GM23338 (cell line): ENCODE measurements around the gene PCNX3. TPM values are rescaled to one million over a fixed set of nuclear protein-coding genes. Genes with fewer than 3 reads are reported as not detected.

Source experiments
- ATAC-seq: fragments of 200-7000 bp; cut with Tn5 transposase; 3 replicates; pipeline ENCODE4 v1.9.1; 2020
- DNase-seq: peaks from one replicate; pipeline ENCODE4 v3.0.0-alpha.2; 2015; ENCODE audit warnings: low spot score
- H2AFZ ChIP-seq: fragments of 200-600 bp; sonication (generic); 2 replicates; pipeline ENCODE4 v1.8.0; 2016; ENCODE audit warnings: antibody characterized with exemption, mild to moderate bottlenecking, moderate library complexity
- H3F3A ChIP-seq: fragments of 200-600 bp; sonication (generic); replicated peaks from 2 replicates; pipeline ENCODE4 v1.8.0; 2017; ENCODE audit warnings: antibody characterized with exemption, mixed run types, low read depth
- H3K27ac ChIP-seq: fragments of 200-600 bp; sonication (generic); 2 replicates; pipeline ENCODE4 v1.6.1; 2016; ENCODE audit warnings: low read depth
- H3K27me3 ChIP-seq: fragments of 200-600 bp; sonication (generic); 2 replicates; pipeline ENCODE4 v1.8.0; 2016; ENCODE audit warnings: mild to moderate bottlenecking, mixed run types, moderate library complexity; ENCODE audit not compliant: insufficient read depth
- H3K36me3 ChIP-seq: fragments of 200-600 bp; sonication (generic); 2 replicates; pipeline ENCODE4 v1.8.0; 2016; ENCODE audit warnings: mild to moderate bottlenecking; ENCODE audit not compliant: insufficient read depth
- H3K4me1 ChIP-seq: fragments of 200-600 bp; sonication (generic); 2 replicates; pipeline ENCODE4 v1.8.0; 2016; ENCODE audit warnings: mild to moderate bottlenecking, moderate library complexity; ENCODE audit not compliant: insufficient read depth
- H3K4me2 ChIP-seq: fragments of 200-600 bp; sonication (generic); 2 replicates; pipeline ENCODE4 v1.7.1; 2017; ENCODE audit warnings: mixed run types
- H3K4me3 ChIP-seq: fragments of 200-600 bp; sonication (generic); 2 replicates; pipeline ENCODE4 v1.6.1; 2016; ENCODE audit warnings: mixed run types
- H3K79me2 ChIP-seq: fragments of 200-600 bp; sonication (generic); replicated peaks from 2 replicates; pipeline ENCODE4 v1.8.0; 2017; ENCODE audit warnings: mild to moderate bottlenecking; ENCODE audit not compliant: insufficient read depth
- H3K9me2 ChIP-seq: fragments of 200-600 bp; sonication (generic); 2 replicates; pipeline ENCODE4 v1.8.0; 2017; ENCODE audit not compliant: insufficient read depth
- H4K20me1 ChIP-seq: fragments of 200-600 bp; sonication (generic); replicated peaks from 2 replicates; pipeline ENCODE4 v1.8.0; 2017; ENCODE audit warnings: mild to moderate bottlenecking; ENCODE audit not compliant: insufficient read depth
- H3K27ac Mint-ChIP-seq: 2 replicates; pipeline ENCODE4 v1.8.0; 2020; ENCODE audit warnings: inconsistent platforms, mild to moderate bottlenecking, moderate library complexity, mixed read lengths
- H3K27me3 Mint-ChIP-seq: 3 replicates; pipeline ENCODE4 v1.8.0; 2022; ENCODE audit warnings: low read depth, mild to moderate bottlenecking, moderate library complexity, mixed read lengths, inconsistent platforms; ENCODE audit not compliant: insufficient read depth, poor library complexity
- H3K36me3 Mint-ChIP-seq: 3 replicates; pipeline ENCODE4 v1.8.0; 2021; ENCODE audit warnings: low read depth, mild to moderate bottlenecking, inconsistent platforms, moderate library complexity, mixed read lengths
- H3K4me1 Mint-ChIP-seq: 3 replicates; pipeline ENCODE4 v1.8.0; 2020; ENCODE audit warnings: mild to moderate bottlenecking, inconsistent platforms, mixed read lengths
- H3K4me3 Mint-ChIP-seq: 3 replicates; pipeline ENCODE4 v1.8.0; 2021; ENCODE audit warnings: moderate library complexity, mild to moderate bottlenecking, inconsistent platforms, mixed read lengths
- H3K9me3 Mint-ChIP-seq: 3 replicates; pipeline ENCODE4 v1.8.0; 2020; ENCODE audit warnings: moderate library complexity, mild to moderate bottlenecking, inconsistent platforms, mixed read lengths
- CREB1 ChIP-seq: fragments of 250-450 bp; sonication (Bioruptor Pico); IDR thresholded peaks from 2 replicates; pipeline ENCODE4 v1.5.0; 2020; ENCODE audit warnings: low read depth, mild to moderate bottlenecking, moderate library complexity
- EZH2 ChIP-seq: fragments of 200-600 bp; sonication (generic); IDR thresholded peaks from one replicate; pipeline ENCODE4 v1.8.0; 2017; ENCODE audit warnings: antibody characterized with exemption, mild to moderate bottlenecking, low read depth; ENCODE audit not compliant: unreplicated experiment
- EZH2phosphoT487 ChIP-seq: fragments of 200-600 bp; sonication (generic); IDR thresholded peaks from one replicate; pipeline ENCODE4 v1.8.1; 2018; ENCODE audit warnings: antibody characterized with exemption; ENCODE audit not compliant: unreplicated experiment
- JUNB ChIP-seq: IDR thresholded peaks from one replicate; pipeline ENCODE4 v1.6.1; 2016; ENCODE audit warnings: antibody characterized with exemption; ENCODE audit not compliant: unreplicated experiment
- NANOG ChIP-seq: IDR thresholded peaks from 2 replicates; pipeline ENCODE4 v1.6.1; 2016; ENCODE audit warnings: antibody characterized with exemption, borderline replicate concordance
- POLR2AphosphoS5 ChIP-seq: IDR thresholded peaks from 2 replicates; pipeline ENCODE4 v1.6.1; 2016; ENCODE audit warnings: antibody characterized with exemption, low read depth
- STAT1 ChIP-seq: IDR thresholded peaks from one replicate; pipeline ENCODE4 v1.6.1; 2016; ENCODE audit warnings: antibody characterized with exemption; ENCODE audit not compliant: unreplicated experiment
- ZNF114 ChIP-seq: fragments of 250-450 bp; sonication (Bioruptor Pico); IDR thresholded peaks from 2 replicates; pipeline ENCODE4 v1.5.0; 2020; ENCODE audit warnings: mild to moderate bottlenecking, moderate library complexity
- ZNF331 ChIP-seq: fragments of 250-450 bp; sonication (Bioruptor Pico); IDR thresholded peaks from 2 replicates; pipeline ENCODE4 v1.5.0; 2020; ENCODE audit warnings: low read depth, mild to moderate bottlenecking, moderate library complexity
- polyA plus RNA-seq: library from polyadenylated mRNA; unstranded; fragments of >200 nt; fragmentation: Nextera tagmentation; extraction: Ambion mirVana; gene quantifications from 2 replicates; pipeline ENCODE4 v1.2.1, GENCODE V29; 2016
- total RNA-seq: library from RNA; depleted of rRNA; stranded (reverse); fragments of >200 nt; shearing (Covaris generic); gene quantifications from 2 replicates; pipeline ENCODE4 v1.2.3, GENCODE V29; 2014
- TF ChIP-seq, protein P1 (sequence below): fragments of 250-450 bp; sonication (Bioruptor Pico); IDR thresholded peaks from 2 replicates; pipeline ENCODE4 v1.5.0; 2020; ENCODE audit warnings: mild to moderate bottlenecking, moderate library complexity
- TF ChIP-seq, protein P2 (sequence below): IDR thresholded peaks from one replicate; pipeline ENCODE4 v1.6.1; 2018; ENCODE audit warnings: antibody characterized with exemption; ENCODE audit not compliant: unreplicated experiment
- TF ChIP-seq, protein P3 (sequence below): IDR thresholded peaks from 2 replicates; pipeline ENCODE4 v1.6.1; 2016; ENCODE audit warnings: antibody characterized with exemption
- TF ChIP-seq, protein P4 (sequence below), 2 experiments: fragments of 200-600 bp in 1 of 2; sonication (generic) in 1 of 2; conservative IDR thresholded peaks; 2 replicates each; pipeline versions ENCODE4 v1.5.1 to v1.6.1; 2016 to 2017; ENCODE audit warnings: antibody characterized with exemption in 2 of 2, low read depth in 2 of 2, mild to moderate bottlenecking in 2 of 2, moderate library complexity in 1 of 2

The PCNX3 gene
- total and polyA plus RNA-seq, 2 experiments from 2014 or later, result 8.7 to 52.2 TPM

DNA sequence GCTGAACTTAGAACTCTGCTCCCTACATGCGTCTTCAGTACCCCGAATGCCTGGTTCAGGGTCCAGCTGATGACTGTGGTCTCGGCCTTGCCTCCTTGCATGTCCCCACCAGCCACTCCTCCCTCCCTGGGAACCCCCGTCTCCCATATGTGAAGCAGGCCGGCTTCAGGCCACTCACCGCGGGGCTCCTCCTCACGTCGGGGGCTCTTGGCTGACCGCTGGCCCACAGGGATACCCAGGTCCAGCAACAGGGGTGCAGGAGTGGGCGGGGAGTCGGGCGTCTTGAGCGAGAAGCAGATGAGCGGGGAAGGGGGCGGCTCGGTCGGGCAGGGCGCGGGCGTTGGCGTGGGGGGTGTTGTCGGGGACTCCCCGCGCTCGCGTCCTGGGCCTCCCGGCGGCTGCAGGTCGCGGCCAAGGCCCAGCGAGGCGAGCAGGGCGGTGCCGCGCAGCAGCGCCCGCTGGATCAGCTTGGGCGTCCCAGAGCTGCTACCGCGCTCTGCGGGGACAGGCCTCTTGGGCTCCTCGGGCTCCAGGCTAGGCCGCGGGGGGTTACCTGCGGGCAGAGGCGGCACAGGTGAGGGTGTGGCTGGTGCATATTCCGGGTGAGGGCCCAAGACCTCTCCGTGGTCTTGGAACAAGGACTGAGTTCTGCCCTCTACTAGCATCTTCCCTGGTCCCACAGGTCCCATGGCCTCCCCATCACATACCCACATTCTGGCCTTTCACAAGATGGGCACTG is 16.2 kb upstream of the PCNX3 start:
- H3K36me3 Mint-ChIP-seq, result peaks cover 16% of the 10 kb centered on the region; the same call in 2 of the 3 replicates
- peak; percentile 53 for ATAC-seq
- peaks cover 2% of the 10 kb centered on the region; the same call in 1 of the 2 replicates for H3K27me3 ChIP-seq
- no peak overlapping the region for H3K4me2 ChIP-seq
- no peaks in the 10 kb centered on the region for H3K79me2 ChIP-seq
- H3K4me3 ChIP-seq, result no peak overlapping the region
- 0 out of 2 replicates have a peak, but pooled peaks cover under 1% of the 10 kb centered on the region for H3F3A ChIP-seq
- peaks cover 11% of the 10 kb centered on the region for H3K27me3 Mint-ChIP-seq
- H4K20me1 ChIP-seq, result no peaks in the 10 kb centered on the region; the same call in 1 of the 2 replicates
- TF ChIP-seq JUNB (no peak), EZH2phosphoT487 (no peak), CREB1 (no peak), ZNF331 (no peak), ZNF114 (no peak), STAT1 (no peak), EZH2 (no peak), NANOG (no peak), POLR2AphosphoS5 (no peak)
- TF ChIP-seq, protein P1, sequence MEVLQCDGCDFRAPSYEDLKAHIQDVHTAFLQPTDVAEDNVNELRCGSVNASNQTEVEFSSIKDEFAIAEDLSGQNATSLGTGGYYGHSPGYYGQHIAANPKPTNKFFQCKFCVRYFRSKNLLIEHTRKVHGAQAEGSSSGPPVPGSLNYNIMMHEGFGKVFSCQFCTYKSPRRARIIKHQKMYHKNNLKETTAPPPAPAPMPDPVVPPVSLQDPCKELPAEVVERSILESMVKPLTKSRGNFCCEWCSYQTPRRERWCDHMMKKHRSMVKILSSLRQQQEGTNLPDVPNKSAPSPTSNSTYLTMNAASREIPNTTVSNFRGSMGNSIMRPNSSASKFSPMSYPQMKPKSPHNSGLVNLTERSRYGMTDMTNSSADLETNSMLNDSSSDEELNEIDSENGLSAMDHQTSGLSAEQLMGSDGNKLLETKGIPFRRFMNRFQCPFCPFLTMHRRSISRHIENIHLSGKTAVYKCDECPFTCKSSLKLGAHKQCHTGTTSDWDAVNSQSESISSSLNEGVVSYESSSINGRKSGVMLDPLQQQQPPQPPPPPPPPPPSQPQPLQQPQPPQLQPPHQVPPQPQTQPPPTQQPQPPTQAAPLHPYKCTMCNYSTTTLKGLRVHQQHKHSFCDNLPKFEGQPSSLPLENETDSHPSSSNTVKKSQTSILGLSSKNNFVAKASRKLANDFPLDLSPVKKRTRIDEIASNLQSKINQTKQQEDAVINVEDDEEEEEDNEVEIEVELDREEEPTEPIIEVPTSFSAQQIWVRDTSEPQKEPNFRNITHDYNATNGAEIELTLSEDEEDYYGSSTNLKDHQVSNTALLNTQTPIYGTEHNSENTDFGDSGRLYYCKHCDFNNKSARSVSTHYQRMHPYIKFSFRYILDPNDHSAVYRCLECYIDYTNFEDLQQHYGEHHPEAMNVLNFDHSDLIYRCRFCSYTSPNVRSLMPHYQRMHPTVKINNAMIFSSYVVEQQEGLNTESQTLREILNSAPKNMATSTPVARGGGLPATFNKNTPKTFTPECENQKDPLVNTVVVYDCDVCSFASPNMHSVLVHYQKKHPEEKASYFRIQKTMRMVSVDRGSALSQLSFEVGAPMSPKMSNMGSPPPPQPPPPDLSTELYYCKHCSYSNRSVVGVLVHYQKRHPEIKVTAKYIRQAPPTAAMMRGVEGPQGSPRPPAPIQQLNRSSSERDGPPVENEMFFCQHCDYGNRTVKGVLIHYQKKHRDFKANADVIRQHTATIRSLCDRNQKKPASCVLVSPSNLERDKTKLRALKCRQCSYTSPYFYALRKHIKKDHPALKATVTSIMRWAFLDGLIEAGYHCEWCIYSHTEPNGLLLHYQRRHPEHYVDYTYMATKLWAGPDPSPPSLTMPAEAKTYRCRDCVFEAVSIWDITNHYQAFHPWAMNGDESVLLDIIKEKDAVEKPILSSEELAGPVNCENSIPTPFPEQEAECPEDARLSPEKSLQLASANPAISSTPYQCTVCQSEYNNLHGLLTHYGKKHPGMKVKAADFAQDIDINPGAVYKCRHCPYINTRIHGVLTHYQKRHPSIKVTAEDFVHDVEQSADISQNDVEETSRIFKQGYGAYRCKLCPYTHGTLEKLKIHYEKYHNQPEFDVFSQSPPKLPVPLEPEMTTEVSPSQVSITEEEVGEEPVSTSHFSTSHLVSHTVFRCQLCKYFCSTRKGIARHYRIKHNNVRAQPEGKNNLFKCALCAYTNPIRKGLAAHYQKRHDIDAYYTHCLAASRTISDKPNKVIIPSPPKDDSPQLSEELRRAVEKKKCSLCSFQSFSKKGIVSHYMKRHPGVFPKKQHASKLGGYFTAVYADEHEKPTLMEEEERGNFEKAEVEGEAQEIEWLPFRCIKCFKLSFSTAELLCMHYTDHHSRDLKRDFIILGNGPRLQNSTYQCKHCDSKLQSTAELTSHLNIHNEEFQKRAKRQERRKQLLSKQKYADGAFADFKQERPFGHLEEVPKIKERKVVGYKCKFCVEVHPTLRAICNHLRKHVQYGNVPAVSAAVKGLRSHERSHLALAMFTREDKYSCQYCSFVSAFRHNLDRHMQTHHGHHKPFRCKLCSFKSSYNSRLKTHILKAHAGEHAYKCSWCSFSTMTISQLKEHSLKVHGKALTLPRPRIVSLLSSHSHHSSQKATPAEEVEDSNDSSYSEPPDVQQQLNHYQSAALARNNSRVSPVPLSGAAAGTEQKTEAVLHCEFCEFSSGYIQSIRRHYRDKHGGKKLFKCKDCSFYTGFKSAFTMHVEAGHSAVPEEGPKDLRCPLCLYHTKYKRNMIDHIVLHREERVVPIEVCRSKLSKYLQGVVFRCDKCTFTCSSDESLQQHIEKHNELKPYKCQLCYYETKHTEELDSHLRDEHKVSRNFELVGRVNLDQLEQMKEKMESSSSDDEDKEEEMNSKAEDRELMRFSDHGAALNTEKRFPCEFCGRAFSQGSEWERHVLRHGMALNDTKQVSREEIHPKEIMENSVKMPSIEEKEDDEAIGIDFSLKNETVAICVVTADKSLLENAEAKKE, result no peak
- TF ChIP-seq, protein P2, sequence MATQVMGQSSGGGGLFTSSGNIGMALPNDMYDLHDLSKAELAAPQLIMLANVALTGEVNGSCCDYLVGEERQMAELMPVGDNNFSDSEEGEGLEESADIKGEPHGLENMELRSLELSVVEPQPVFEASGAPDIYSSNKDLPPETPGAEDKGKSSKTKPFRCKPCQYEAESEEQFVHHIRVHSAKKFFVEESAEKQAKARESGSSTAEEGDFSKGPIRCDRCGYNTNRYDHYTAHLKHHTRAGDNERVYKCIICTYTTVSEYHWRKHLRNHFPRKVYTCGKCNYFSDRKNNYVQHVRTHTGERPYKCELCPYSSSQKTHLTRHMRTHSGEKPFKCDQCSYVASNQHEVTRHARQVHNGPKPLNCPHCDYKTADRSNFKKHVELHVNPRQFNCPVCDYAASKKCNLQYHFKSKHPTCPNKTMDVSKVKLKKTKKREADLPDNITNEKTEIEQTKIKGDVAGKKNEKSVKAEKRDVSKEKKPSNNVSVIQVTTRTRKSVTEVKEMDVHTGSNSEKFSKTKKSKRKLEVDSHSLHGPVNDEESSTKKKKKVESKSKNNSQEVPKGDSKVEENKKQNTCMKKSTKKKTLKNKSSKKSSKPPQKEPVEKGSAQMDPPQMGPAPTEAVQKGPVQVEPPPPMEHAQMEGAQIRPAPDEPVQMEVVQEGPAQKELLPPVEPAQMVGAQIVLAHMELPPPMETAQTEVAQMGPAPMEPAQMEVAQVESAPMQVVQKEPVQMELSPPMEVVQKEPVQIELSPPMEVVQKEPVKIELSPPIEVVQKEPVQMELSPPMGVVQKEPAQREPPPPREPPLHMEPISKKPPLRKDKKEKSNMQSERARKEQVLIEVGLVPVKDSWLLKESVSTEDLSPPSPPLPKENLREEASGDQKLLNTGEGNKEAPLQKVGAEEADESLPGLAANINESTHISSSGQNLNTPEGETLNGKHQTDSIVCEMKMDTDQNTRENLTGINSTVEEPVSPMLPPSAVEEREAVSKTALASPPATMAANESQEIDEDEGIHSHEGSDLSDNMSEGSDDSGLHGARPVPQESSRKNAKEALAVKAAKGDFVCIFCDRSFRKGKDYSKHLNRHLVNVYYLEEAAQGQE, result no peak
- TF ChIP-seq, protein P3, sequence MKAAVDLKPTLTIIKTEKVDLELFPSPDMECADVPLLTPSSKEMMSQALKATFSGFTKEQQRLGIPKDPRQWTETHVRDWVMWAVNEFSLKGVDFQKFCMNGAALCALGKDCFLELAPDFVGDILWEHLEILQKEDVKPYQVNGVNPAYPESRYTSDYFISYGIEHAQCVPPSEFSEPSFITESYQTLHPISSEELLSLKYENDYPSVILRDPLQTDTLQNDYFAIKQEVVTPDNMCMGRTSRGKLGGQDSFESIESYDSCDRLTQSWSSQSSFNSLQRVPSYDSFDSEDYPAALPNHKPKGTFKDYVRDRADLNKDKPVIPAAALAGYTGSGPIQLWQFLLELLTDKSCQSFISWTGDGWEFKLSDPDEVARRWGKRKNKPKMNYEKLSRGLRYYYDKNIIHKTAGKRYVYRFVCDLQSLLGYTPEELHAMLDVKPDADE, result no peak
- TF ChIP-seq, protein P4, sequence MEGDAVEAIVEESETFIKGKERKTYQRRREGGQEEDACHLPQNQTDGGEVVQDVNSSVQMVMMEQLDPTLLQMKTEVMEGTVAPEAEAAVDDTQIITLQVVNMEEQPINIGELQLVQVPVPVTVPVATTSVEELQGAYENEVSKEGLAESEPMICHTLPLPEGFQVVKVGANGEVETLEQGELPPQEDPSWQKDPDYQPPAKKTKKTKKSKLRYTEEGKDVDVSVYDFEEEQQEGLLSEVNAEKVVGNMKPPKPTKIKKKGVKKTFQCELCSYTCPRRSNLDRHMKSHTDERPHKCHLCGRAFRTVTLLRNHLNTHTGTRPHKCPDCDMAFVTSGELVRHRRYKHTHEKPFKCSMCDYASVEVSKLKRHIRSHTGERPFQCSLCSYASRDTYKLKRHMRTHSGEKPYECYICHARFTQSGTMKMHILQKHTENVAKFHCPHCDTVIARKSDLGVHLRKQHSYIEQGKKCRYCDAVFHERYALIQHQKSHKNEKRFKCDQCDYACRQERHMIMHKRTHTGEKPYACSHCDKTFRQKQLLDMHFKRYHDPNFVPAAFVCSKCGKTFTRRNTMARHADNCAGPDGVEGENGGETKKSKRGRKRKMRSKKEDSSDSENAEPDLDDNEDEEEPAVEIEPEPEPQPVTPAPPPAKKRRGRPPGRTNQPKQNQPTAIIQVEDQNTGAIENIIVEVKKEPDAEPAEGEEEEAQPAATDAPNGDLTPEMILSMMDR (conservative IDR thresholded peaks at IDR 0.05; ENCODE audit: low read depth in 2 of 2), result no peak
- H3K4me1 ChIP-seq, result no peaks in the 10 kb centered on the region
- no peaks in the 10 kb centered on the region; the same call in 1 of the 2 replicates for H3K36me3 ChIP-seq
- no peak overlapping the region for H2AFZ ChIP-seq
- no peaks in the 10 kb centered on the region; the same call in 2 of the 3 replicates for H3K4me1 Mint-ChIP-seq
- no peak for DNase-seq
- H3K27ac Mint-ChIP-seq, result no peak overlapping the region
- H3K9me2 ChIP-seq, result no peaks in the 10 kb centered on the region
- no peaks in the 10 kb centered on the region; the same call in 2 of the 3 replicates for H3K9me3 Mint-ChIP-seq
- H3K27ac ChIP-seq, result no peak overlapping the region
- H3K4me3 Mint-ChIP-seq, result no peak overlapping the region; the same call in 2 of the 3 replicates
